Central memory CD8-positive, alpha-beta T cell (primary cell): ENCODE data around the gene NECTIN4.

ENCODE experiments used
- ATAC-seq: fragments of 150-1000 bp; cut with Tn5 transposase; replicated peaks from 2 replicates; pipeline ENCODE4 v1.10.0; 2022; ENCODE audit warnings: mild to moderate bottlenecking, moderate FRiP score, moderate number of reproducible peaks; ENCODE audit not compliant: poor library complexity, severe bottlenecking; ENCODE audit errors: extremely low read depth
- DNase-seq, 2 donors: peaks; one replicate each; pipeline ENCODE4 v3.0.0; 2021; ENCODE audit warnings: low spot score in 2 of 2
- H3K27ac Mint-ChIP-seq: one replicate; pipeline ENCODE4 v1.8.0; 2022; ENCODE audit warnings: low read depth, mild to moderate bottlenecking, moderate library complexity, mixed read lengths
- H3K27me3 Mint-ChIP-seq: one replicate; pipeline ENCODE4 v1.8.0; 2022; ENCODE audit warnings: mixed read lengths
- H3K36me3 Mint-ChIP-seq: one replicate; pipeline ENCODE4 v1.8.0; 2022; ENCODE audit warnings: mild to moderate bottlenecking, moderate library complexity, mixed read lengths; ENCODE audit not compliant: insufficient read depth
- H3K4me1 Mint-ChIP-seq: one replicate; pipeline ENCODE4 v1.8.0; 2022; ENCODE audit warnings: mixed read lengths
- H3K4me3 Mint-ChIP-seq: one replicate; pipeline ENCODE4 v1.8.0; 2022; ENCODE audit warnings: mild to moderate bottlenecking, moderate library complexity, mixed read lengths
- H3K9me3 Mint-ChIP-seq: one replicate; pipeline ENCODE4 v1.8.0; 2022; ENCODE audit warnings: mixed read lengths

The NECTIN4 gene

GRCh38 chr1:161061419-161061818, 27.9 kb downstream of the NECTIN4 start:
- ATAC-seq (no peak), DNase-seq (no peak)
- Mint-ChIP-seq H3K4me1 (peaks cover 60% of the 10 kb centered on the region), H3K27me3 (no peaks in the 10 kb centered on the region), H3K27ac (no peak overlapping the region), H3K9me3 (no peaks in the 10 kb centered on the region), H3K4me3 (no peak overlapping the region), H3K36me3 (peaks cover 86% of the 10 kb centered on the region)

GRCh38 chr1:161059293-161059692, 30.1 kb downstream of the NECTIN4 start:
- H3K4me1 Mint-ChIP-seq = peaks cover 52% of the 10 kb centered on the region
- no peaks in the 10 kb centered on the region for H3K9me3 Mint-ChIP-seq
- no peak for DNase-seq
- H3K36me3 Mint-ChIP-seq = peaks cover 92% of the 10 kb centered on the region
- no peak for ATAC-seq
- H3K27me3 Mint-ChIP-seq = no peaks in the 10 kb centered on the region
- peak overlapping the region; percentile 38 for H3K27ac Mint-ChIP-seq
- H3K4me3 Mint-ChIP-seq = no peak overlapping the region

- no peaks in the 10 kb centered on the region for H3K9me3 Mint-ChIP-seq
Measured at GRCh38 chr1:161054805-161055204, 34.6 kb downstream of the NECTIN4 start.

GRCh38 chr1:161054232-161054631, 35.1 kb downstream of the NECTIN4 start:
- Mint-ChIP-seq H3K4me1 (peaks cover 30% of the 10 kb centered on the region), H3K27ac (no peak overlapping the region), H3K27me3 (no peaks in the 10 kb centered on the region), H3K9me3 (no peaks in the 10 kb centered on the region), H3K36me3 (peaks cover 82% of the 10 kb centered on the region), H3K4me3 (no peak overlapping the region)
- no peak for DNase-seq
- ATAC-seq = no peak

More at GRCh38 chr1:161054805-161055204, 34.6 kb downstream of the NECTIN4 start:
- no peak for DNase-seq
- H3K27ac Mint-ChIP-seq = no peak overlapping the region
- no peaks in the 10 kb centered on the region for H3K27me3 Mint-ChIP-seq
- H3K36me3 Mint-ChIP-seq = peaks cover 82% of the 10 kb centered on the region
- peaks cover 32% of the 10 kb centered on the region for H3K4me1 Mint-ChIP-seq
- no peak for ATAC-seq
- H3K4me3 Mint-ChIP-seq = no peak overlapping the region

- no peaks in the 10 kb centered on the region for H3K9me3 Mint-ChIP-seq
- H3K36me3 Mint-ChIP-seq = peaks cover 81% of the 10 kb centered on the region
- no peaks in the 10 kb centered on the region for H3K27me3 Mint-ChIP-seq
- ATAC-seq (no peak), DNase-seq (no peak)
- no peak overlapping the region for H3K4me3 Mint-ChIP-seq
- peaks cover 39% of the 10 kb centered on the region for H3K4me1 Mint-ChIP-seq
- H3K27ac Mint-ChIP-seq = peak overlapping the region; percentile 72
Measured at GRCh38 chr1:161052899-161053298, 36.5 kb downstream of the NECTIN4 start.

- DNase-seq (no peak), ATAC-seq (no peak)
- Mint-ChIP-seq H3K27me3 (no peaks in the 10 kb centered on the region), H3K36me3 (peaks cover 65% of the 10 kb centered on the region), H3K4me1 (peaks cover 46% of the 10 kb centered on the region), H3K27ac (no peak overlapping the region), H3K4me3 (no peak overlapping the region), H3K9me3 (no peaks in the 10 kb centered on the region)
Measured at GRCh38 chr1:161051219-161051618, 38.1 kb downstream of the NECTIN4 start.

GRCh38 chr1:161048949-161049722, 40.2 kb downstream of the NECTIN4 start:
- H3K4me3 Mint-ChIP-seq = no peak overlapping the region
- no peak for DNase-seq
- H3K9me3 Mint-ChIP-seq = no peaks in the 10 kb centered on the region
- peak overlapping the region; percentile 96 for H3K27ac Mint-ChIP-seq
- no peak for ATAC-seq
- no peaks in the 10 kb centered on the region for H3K27me3 Mint-ChIP-seq
- peaks cover 59% of the 10 kb centered on the region for H3K4me1 Mint-ChIP-seq
- peaks cover 58% of the 10 kb centered on the region for H3K36me3 Mint-ChIP-seq

- Mint-ChIP-seq H3K27me3 (no peaks in the 10 kb centered on the region), H3K36me3 (peaks cover 49% of the 10 kb centered on the region)
Measured at GRCh38 chr1:161047436-161048420, 41.6 kb downstream of the NECTIN4 start.

GRCh38 chr1:161046605-161047228, 42.6 kb downstream of the NECTIN4 start:
- no peak for DNase-seq
- peaks cover 44% of the 10 kb centered on the region for H3K36me3 Mint-ChIP-seq
- H3K27me3 Mint-ChIP-seq = no peaks in the 10 kb centered on the region
- H3K4me1 Mint-ChIP-seq = peaks cover 56% of the 10 kb centered on the region
- no peak for ATAC-seq
- peak overlapping the region; percentile 89 for H3K4me3 Mint-ChIP-seq
- H3K9me3 Mint-ChIP-seq = no peaks in the 10 kb centered on the region
- H3K27ac Mint-ChIP-seq = peak overlapping the region; percentile 96

More at GRCh38 chr1:161047436-161048420, 41.6 kb downstream of the NECTIN4 start:
- DNase-seq (no peak), ATAC-seq (no peak)
- no peaks in the 10 kb centered on the region for H3K9me3 Mint-ChIP-seq
- peaks cover 55% of the 10 kb centered on the region for H3K4me1 Mint-ChIP-seq
- peak overlapping the region; percentile 96 for H3K27ac Mint-ChIP-seq
- H3K4me3 Mint-ChIP-seq = peak overlapping the region; percentile 89

- Mint-ChIP-seq H3K36me3 (peaks cover 48% of the 10 kb centered on the region), H3K4me1 (peaks cover 61% of the 10 kb centered on the region)
- peak; percentile 84 for ATAC-seq
Measured at GRCh38 chr1:161045736-161046604, 43.4 kb downstream of the NECTIN4 start, which contains the start of gene USF1. Gene USF1 (minus strand): TSS chr1:161045977. CDS start chr1:161043275, 2,702 bp downstream.

GRCh38 chr1:161044908-161045735, 44.2 kb downstream of the NECTIN4 start:
- Mint-ChIP-seq H3K4me1 (peaks cover 61% of the 10 kb centered on the region), H3K36me3 (peaks cover 49% of the 10 kb centered on the region)

More at GRCh38 chr1:161045736-161046604, 43.4 kb downstream of the NECTIN4 start, which contains the start of gene USF1:
- peak within 1 kb of the TSS; percentile 89 for H3K4me3 Mint-ChIP-seq
- peak; percentile 93 for DNase-seq
- H3K27me3 Mint-ChIP-seq = no peaks in the 10 kb centered on the region
- H3K27ac Mint-ChIP-seq = peak within 1 kb of the TSS; percentile 96
- no peaks in the 10 kb centered on the region for H3K9me3 Mint-ChIP-seq

More at GRCh38 chr1:161044908-161045735, 44.2 kb downstream of the NECTIN4 start:
- Mint-ChIP-seq H3K9me3 (no peaks in the 10 kb centered on the region), H3K27me3 (no peaks in the 10 kb centered on the region), H3K27ac (peak overlapping the region; percentile 96), H3K4me3 (peak overlapping the region; percentile 89)
- DNase-seq (peak in 1 of 2 donors; percentile 45), ATAC-seq (peak; percentile 45)
